Activated CD4-positive, alpha-beta T cell treated with anti-CD3 and anti-CD28 coated beads, Interleukin-10, Interleukin-2, amounts not matched to agents 100 ng/mL and 50 ng/mL, durations not matched to agents 16 hours and 8 hours (primary cell): ENCODE measurements around the gene IGF1R.

Experiments
- DNase-seq: peaks from one replicate; pipeline ENCODE4 v3.0.0-alpha.2; 2020

The IGF1R gene

DNA sequence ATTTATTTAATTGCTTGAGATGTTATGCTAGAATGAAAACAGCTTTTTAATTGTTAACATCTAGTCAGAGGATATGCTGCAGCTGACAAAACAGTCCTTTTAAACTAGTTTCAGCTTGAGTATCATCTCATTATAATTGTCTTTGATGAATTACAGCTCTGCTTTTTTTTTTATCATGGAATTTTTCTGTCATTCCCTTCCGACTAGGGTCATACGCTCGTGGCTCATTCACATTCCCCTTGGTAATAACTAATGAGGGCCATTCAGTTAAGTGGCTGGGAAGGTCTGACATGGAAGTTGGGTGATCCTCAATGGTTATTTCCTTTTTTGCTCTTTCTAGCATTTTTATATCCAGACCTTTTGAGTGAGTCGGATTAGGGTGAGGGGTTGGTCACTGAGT, 282.2 kb downstream of the IGF1R start:
- no peak for DNase-seq

DNA sequence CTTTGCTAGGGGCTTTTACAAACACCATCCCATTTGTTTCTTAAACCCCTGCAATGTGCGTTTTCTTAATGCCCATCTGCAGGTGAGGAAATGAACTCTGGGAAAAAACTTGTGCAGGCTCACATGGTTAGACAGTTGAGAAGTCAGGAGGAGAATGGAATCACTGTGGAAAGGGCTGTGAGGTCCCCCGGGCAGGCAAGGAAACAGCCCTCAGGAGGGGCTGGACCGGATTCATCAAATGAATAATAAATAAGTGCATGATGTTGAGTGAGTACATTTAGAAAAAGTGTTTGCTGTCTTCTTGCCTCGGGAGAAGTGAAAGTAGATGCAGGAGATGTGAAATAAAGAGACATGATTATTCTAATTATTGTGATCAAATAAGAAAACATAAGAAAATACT, 282.7 kb downstream of the IGF1R start:
- DNase-seq = no peak

DNA sequence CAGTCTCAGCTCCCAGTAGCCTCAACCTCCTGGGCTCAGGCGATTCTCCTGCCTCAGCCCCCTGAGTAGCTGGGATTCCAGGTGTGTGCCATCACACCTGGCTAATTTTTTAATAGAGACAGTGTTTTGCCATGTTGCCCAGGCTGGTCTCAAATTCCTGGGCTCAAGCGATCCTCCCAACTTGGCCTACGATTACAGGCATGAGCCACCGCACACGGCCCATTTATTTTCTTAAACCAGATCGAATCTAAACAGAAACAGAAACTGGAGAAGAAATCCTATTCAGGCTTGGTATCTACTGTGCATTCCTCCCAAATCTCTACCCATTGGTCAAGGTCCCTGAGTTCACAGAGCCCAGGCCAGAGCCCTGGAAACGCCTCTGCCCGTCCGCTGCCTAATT, 285.1 kb downstream of the IGF1R start:
- no peak for DNase-seq

DNA sequence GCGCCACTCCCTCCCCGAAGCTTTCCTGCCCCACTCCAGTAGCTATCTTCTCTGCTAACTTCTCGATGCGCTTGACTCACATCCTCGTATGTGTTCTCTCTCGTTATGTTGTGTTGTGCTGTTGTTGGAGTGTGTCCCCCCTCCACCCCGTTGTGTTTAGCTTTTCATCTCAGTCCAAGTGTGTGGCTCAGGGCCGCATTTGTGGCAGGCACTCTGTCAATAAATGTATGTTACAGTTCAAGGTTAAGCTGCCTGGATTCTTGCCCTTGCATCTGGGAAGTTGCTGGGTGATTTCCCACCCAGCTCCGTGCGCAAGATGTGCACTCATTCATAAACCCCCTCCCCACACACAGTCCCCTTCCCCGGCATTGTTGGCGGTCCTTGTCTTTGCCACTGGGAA, 287.4 kb downstream of the IGF1R start:
- DNase-seq = no peak

DNA sequence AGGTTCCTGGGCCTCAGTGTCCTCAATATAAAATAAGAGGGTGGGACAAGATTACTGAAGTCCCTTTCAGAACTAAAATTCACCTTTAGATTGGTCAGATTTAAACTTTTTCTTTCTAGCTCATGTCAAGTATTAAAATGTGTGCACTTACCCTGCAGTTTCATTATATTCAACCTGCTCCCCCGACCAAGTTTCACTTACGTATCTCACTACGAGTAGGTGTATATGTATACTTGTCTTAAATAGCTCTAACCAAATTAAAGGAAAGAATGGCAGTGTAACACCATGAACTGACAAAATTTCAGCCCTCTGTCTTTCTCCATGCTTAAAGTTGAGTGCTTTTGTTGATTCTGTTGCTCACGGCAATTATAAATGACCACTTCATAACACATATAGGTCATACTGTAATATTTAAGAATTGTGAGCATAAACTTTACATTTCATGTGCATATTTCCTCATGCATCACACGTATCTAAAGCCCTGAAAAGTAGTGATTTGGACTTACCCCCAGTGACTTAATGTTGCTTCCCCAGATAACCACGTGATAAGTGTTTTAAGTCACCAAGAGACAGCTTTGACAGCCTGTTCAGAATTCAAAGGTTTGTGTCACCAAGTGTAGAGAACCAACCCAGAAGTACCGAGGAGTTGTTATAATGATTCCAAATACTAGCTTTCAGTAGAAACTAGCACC, 289.2 kb downstream of the IGF1R start:
- DNase-seq = peak; percentile 37

DNA sequence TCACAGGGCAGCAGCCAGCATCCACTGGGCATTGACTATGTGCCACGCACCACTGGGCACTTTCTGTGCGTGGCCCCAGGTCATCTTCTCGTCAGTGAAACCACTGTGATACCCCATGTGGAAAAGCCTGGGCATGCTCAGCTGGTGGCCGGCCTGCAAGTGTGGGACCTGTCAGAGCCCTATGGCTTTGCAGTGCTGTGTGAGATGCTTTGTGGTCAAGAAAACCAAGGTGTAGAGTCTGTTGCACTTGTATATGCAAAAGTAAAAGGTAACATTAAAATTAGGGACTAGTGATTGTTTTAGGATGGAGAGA, 289.7 kb downstream of the IGF1R start:
- DNase-seq = peak; percentile 3

DNA sequence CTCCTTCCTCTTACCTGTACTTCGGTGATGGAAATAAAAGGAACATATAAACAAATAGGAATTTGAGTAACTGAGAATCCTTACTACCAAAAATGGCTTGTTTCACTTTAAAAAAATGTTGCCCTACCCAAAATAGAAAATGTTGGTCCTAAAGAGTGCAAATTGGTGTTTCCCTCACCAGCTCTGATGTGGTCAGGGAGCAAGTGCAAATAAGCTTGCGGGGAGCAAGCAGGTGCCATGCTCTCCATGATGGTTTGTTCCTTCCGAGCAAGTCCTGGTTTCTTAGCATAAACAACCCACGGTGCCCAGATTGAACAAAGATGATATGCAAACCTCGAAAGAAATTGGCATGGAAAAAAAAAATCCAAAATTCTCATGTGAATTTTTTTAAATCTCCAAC, 290.5 kb downstream of the IGF1R start:
- no peak for DNase-seq

DNA sequence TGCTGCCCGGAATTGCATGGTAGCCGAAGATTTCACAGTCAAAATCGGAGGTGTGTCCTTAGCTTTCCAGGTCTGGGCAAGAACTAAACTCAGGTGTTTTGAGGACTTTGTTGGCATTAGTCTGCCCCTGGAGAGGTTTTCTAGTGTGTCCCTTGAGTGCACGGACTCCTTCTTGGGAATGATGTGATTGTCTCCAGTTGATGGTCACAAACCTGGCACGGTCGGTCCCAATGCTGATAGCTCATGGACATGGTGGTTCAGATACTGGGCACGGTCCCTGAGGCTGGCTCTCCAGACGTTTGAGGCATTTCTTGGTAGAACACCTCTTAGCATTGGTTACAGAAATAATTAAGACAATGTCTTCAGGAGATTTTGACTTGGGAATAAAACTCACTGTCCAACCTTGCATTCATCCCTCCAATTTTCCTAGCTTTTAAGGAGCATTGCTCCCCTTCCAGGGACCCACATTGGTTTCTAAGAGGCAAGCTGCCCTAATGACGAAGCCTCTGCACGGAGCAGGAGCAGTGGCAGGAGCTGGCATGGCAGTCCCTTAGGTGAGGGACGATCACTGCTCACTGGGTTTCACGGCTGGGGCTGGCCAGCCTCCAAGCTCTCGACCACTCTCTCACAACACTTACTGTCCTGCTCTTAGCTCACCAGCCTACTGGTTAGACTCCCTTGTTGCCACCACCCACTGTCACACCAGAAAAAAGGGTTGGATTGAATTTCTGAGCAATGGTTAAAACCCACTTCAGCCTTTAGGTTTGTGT, 291.2 kb downstream of the IGF1R start:
- DNase-seq = no peak

DNA sequence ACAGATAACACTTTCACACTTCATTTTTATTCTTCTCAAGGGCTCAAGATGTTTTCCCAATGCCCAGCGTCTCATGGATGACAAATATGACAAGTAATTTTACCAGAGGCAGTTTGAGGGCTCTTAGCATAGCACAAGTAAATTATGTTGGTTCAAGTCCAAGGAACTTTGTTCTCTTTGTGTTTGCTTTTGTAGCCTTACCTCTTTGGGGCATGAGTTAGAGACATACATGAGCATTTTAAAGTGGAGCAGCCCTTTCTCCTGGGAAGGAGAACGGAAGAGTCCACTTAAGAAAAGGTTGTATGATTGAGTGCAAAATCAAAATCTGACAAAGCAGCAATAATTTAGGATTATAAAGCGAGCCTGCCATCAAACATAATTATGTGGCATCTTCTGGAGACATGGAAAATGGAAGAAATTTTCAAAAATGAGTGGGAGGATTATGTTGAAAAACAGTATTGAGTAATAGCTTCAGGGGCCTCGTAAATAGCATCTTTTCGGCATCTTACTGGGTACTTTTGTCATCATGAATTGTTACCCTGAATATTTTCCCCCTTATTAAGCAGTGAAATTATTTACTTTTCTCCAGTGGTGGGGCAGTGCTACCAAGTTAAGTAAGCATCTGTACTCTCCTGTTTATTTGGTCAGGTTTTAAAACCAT, 293.4 kb downstream of the IGF1R start:
- no peak for DNase-seq

DNA sequence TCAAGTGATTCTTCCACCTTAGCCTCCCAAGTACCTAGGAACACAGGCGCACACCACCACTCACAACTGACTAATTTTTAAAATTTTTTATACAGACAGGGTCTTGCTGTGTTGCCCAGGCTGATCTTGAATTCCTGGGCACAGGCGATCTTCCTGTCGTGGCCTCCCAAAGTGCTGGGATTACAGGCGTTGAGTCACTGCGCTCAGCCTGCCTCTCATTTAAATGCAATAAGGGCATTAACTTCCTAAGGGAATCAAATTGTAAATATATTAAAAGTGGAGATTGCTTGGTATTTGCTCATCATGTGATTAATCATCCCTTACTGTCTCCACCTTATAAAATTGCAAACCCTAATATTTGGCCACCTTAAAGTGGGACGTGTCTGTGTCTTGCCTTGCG, 294.1 kb downstream of the IGF1R start:
- DNase-seq = no peak

DNA sequence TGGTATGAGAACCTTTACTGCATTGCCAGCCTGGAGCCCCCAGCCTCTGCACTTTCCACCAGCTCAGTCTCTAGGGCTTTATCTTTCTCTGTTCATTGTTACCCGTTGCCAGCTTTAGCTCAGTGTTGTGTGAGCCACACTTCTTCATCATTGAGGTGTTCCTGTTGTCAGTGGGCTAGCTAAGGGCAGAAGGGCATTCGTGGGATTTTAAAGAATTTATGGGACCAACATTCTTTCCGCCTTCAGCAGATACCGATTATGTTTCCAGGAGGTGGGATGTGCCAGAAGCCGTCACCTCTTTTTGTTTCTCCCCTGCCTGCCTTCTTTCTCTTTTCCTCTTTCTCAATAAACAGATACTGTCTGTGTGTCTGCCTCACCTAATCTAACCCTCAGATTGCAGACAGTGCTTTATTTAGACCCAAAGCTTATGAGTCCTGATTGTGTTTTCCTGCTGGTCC, 294.7 kb downstream of the IGF1R start:
- DNase-seq = no peak

DNA sequence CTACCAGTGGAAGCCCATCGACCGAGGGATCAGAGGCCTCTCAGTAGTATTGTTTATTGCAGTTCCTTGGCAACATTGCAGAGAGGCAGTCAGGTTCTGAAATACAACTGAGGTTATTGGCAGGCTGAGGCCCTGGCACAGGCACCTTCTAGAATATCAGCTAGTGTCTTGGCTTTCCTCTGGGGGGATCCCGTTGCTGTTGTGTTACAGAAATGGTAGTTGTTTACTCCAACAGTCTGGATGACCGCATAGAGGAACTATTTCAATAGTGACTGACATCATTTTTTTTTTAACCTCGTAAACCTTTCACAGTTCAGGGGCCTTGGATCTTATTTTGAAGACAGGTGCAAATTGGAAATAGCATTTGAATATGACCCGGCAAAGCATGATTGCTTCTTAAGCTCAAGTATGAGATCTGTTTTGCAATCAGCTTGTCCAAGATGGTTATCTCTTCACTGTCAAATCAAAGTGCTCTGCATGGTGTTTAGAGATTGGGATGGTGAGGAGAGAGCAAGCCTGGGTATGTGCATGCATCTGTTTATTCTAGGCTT, 295.3 kb downstream of the IGF1R start:
- no peak for DNase-seq

DNA sequence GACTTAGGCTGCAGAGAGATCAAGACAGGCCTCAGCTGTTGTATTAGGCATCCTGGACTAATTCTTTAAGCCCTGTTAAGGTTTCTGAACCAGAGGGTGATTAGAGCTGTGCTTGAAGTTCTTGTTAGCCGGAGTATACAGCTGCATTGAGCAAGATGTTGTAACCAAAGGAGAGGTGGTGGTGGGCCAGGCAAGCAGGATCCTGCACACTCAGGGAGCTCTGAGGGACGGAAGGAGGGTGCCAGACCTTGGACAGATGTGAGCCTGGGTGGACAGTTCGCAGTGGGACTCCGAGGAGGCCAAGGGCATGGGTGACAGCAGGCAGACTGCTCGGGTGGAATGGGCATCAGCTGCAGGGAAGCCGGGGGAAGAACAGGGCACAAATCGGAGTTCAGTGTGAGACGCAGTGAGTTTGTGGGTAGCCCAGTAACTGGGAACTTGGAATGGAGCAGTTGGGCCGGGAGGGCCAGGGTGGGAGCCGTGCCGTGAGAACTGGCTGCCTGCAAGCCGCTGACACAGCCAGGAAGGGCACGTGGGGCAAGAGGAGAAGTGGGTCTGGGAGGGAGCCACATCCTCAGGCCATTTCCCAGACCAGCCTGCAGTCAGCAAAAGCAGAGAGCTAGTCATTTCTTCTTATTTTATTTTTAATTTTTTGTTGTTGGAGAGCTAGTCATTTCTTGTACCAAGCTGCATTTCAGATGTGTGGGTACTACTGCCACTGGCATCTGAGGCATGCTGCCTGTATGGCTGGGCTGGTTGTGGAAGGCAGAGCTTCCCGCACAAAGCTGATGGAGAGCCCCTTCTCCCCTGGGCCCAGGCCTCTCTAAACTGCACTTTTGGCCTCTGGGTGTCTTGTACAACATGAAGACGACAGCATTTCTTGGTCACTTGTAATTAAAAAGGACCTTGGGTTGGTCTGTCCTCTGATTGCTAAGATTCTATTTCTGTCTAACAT, 298.2 kb downstream of the IGF1R start:
- no peak for DNase-seq

DNA sequence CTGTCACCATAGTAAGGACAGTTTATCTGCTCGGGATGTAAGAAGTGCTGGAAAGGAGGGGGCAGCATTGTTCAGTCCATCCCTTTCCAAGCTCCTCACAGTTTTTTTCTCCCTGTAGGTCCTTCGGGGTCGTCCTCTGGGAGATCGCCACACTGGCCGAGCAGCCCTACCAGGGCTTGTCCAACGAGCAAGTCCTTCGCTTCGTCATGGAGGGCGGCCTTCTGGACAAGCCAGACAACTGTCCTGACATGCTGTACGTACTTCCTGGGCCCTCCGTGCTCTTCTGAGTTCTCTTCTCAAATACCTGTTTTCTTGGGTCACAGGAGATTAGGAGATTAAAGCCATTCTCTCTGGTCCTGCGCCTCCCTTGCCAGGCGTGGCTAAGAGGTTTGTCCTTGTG, 300.1 kb downstream of the IGF1R start:
- no peak for DNase-seq

DNA sequence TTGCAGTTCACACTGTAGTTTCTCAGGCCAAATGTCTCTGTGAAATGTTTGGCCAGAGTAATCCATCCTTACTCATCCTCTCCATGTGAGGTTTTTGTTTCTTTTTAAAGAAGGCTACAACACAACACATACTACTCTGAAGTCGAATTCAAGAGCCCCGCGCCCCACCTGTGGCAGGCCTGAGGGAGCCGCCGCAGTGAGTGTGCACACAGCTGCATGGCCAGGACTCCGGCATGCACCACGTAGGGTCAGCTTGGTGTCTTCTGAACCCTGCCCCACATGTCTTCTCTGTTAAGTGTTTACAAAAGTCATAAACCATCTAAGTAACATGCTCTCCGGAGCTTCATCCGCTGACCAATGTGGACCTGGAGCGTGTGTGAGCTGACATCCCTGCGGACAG, 300.6 kb downstream of the IGF1R start:
- DNase-seq = no peak

DNA sequence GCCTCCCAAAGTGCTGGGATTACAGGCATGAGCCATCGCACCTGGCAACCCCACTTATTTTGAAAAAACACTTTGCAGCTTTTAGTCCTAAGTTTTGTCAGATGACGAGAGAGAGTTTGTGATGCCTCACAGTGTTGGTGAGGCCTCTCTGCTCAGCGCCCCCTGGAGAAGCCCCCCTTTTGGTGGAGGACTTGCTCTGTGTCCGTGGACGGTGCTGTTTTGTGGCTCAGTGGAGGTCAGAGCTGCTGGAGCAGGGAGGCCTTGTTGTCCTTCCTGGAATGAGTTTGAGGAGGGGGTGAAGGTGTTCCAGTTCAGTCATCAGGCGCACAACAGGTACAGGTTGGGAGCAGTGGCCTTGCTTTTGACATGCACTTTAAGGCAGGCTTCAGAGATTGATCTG, 301.3 kb downstream of the IGF1R start:
- no peak for DNase-seq

DNA sequence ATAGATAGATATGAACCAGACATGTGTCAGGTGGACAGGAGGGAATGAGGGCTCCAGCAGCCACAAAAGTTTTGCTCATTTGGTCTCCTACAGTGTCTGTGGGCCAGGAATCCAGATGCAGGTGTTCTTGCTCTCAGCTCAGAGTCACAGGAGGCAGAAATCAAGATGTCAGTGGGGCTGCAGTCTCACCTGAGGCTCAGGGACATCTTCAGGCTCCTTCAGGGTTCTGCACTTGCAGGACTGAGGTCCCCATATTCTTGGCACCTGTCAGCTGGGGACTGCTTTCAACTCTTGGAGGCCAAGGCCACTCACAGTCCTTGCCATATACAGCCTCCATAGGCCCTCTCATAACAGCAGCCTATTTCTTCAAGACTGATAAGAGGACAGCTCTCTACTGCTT, 301.9 kb downstream of the IGF1R start:
- DNase-seq = no peak

DNA sequence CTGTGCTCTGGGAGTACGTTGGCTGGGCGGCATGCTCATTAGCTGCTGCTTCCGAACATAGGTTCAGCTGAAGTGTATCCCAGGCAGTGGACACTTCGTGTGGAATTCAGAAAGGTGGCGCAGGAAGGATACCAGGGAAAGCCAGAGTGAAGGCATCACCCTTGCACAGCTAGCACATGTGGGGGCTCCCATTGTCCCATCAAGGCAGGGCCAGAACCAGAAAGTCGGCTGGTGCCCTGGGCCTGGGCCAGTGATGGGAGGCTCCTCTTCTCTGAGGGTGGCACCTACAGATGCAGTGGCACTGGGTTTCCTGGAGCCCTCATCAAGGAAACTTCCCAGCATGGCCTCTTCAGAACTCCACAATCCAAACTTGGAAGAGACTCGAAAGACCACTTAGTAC, 302.7 kb downstream of the IGF1R start:
- DNase-seq = no peak

DNA sequence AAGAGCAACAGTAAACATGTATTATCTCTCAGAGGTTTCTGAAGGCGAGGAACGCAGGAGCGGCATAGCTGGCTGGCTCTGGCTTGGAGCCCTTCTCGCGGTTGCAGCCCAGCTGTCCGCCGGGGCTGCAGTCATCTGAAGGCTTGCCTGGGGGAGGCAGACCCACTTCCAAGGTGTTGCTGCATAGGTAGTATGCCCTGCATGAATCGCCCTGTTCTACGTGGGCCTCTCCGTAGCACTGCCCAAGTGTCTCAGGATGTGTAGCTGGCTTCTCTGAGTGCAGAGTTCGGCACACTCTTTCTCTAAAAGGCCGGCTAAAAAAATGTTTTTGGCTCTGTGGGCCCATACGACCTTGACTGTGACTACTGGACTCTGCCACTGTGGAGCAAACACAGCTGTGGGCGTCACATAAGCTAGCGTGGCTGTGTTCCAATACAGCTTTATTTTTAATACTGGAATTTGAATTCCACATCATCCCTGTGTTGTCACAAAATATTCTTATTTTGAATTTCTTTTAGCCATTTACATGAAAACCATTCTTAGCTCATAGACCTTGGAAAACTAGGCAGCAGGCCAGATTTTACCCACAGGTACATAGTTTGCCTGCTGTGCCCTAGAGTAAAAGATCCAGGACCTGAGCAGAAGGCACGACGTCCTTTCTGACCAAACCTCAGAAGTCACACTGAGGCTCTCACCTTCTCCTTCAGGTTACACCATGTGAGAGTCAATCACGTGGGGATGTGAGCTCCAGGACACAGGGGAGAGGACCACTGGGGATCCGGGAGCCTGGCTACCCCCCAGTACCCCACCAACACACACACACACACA, 303.4 kb downstream of the IGF1R start:
- no peak for DNase-seq

DNA sequence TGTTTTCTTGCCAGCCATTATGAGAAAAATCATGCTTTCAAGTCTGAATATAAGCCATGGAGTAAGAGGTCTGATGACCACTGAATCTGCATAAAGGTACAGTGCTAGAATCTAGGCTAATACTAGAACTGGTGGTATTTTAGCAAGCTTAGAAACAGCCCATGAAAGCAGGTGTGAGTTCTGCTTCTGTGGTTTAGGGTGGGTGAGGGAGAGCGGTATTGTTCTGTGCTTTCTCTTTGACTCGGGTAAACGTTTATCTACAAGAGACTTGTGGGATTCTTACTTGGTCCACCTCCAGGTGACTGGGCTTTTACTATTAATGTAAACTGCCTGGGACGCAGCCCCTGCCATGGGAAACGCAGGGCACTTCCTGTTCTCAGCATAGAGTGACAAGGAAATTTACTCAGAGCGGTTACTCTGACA, 304.1 kb downstream of the IGF1R start:
- DNase-seq = peak; percentile 53

DNA sequence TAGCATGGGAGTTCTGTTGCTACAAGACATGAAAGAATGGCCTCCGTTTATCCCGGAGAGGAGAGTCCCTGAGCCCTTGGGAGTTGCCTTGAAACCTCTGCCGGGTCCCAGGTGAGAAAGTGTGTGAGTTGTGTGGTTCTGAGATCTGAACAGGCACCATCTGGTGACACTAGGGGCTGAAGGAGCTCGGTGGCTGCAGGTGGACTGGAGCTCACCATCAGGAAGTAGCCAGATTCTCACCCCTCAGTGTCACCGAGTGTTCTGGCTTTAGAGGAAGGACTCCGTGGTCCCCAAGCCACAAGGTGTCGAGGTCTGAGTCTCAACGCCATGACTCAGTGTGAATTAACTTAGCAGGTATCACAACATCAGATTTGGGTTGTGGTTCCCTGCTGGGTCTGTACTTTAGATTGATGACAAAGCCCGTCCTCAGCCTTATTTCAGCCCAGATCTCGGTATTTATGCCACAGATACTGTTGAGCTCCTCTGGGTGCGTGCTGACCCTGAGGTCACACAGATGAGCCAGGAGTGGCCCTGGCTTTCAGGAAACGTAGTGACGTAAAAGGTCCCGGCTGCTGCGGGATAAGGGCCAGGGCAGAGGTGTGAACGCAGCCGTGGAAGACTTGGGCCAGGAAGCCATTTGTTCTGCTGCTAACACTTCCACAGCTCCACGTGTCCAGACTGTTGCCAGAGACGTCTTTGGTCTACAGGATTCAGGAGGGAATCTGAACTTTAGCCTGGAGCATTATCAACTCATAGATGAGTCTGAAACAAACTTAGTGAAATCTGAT, 304.9 kb downstream of the IGF1R start:
- DNase-seq = peak; percentile 67
